GM19351 (cell line): ENCODE data around the gene RADIL.
A peak's percentile ranks its signal among the peaks of the same experiment; 100 is the strongest.
"Not testable (repeated sequence)": the region's sequence is repeated elsewhere in the genome, so short reads cannot be mapped to it uniquely, and the experiment has no call there.

Experiments used
- ATAC-seq: cut with Tn5 transposase; IDR thresholded peaks from one replicate; pipeline ENCODE4 v1.9.1; 2021; ENCODE audit warnings: mild to moderate bottlenecking, moderate library complexity; ENCODE audit not compliant: unreplicated experiment

The RADIL gene

GRCh38 chr7:4797858-4798705 is 85.4 kb downstream of the RADIL start:
- peak; percentile 90 for ATAC-seq

GRCh38 chr7:4796453-4796852 is 87.1 kb downstream of the RADIL start:
- ATAC-seq, result no peak

GRCh38 chr7:4794591-4795350 is 88.7 kb downstream of the RADIL start:
- ATAC-seq, result no peak

GRCh38 chr7:4794171-4794570 is 89.3 kb downstream of the RADIL start:
- not testable (repeated sequence) for ATAC-seq

GRCh38 chr7:4793385-4793993 is 90.0 kb downstream of the RADIL start:
- ATAC-seq, result not testable (repeated sequence)

- ATAC-seq, result peak; percentile 25
These were observed 90.9 kb downstream of the RADIL start for GRCh38 chr7:4792537-4793126.

GRCh38 chr7:4791738-4792536 is 91.6 kb downstream of the RADIL start:
- ATAC-seq, result peak; percentile 62

GRCh38 chr7:4791101-4791737 is 92.3 kb downstream of the RADIL start:
- ATAC-seq, result no peak

GRCh38 chr7:4790516-4790991 is 93.0 kb downstream of the RADIL start:
- ATAC-seq, result no peak

GRCh38 chr7:4790078-4790465 is 93.4 kb downstream of the RADIL start:
- no peak for ATAC-seq

GRCh38 chr7:4789194-4790077 is 94.1 kb downstream of the RADIL start:
- ATAC-seq, result no peak

- no peak for ATAC-seq
These were observed 94.8 kb downstream of the RADIL start for GRCh38 chr7:4788627-4789189.

- no peak for ATAC-seq
These were observed 95.4 kb downstream of the RADIL start for GRCh38 chr7:4787947-4788626.

GRCh38 chr7:4787541-4787940 is 96.0 kb downstream of the RADIL start:
- no peak for ATAC-seq

- ATAC-seq, result no peak
These were observed 97.5 kb downstream of the RADIL start for GRCh38 chr7:4786015-4786414.

GRCh38 chr7:4785371-4785770 is 98.1 kb downstream of the RADIL start:
- ATAC-seq, result no peak

GRCh38 chr7:4784799-4785198 is 98.7 kb downstream of the RADIL start:
- no peak for ATAC-seq

- ATAC-seq, result no peak
These were observed 99.7 kb downstream of the RADIL start for GRCh38 chr7:4783762-4784351.
